PC-9 (cell line): ENCODE data around the gene HLA-DOA. TPM values are rescaled to one million over a fixed set of nuclear protein-coding genes. Genes with fewer than 3 reads are reported as not detected.
A peak's percentile ranks its signal among the peaks of the same experiment; 100 is the strongest.

Source experiments
- BruUV-seq: library from RNA; stranded (reverse); fragments of 400-500 nt; replicated peaks from 2 replicates; lab custom pipeline; 2021; lab: Mats Ljungman, UMichigan
- CTCF ChIA-PET: fragments of 300-600 bp; sonication (Branson Sonifier 250); formaldehyde crosslinking; loops from one replicate; lab custom pipeline; 2022; ENCODE audit warnings: antibody characterized with exemption; lab: Charles Lee
- POLR2A ChIA-PET: fragments of 300-600 bp; sonication (Branson Sonifier 250); formaldehyde crosslinking; loops from one replicate; lab custom pipeline; 2022; ENCODE audit warnings: antibody characterized with exemption; ENCODE audit not compliant: unreplicated experiment; lab: Charles Lee
- DNase-seq, 2 experiments: peaks; one replicate each; pipeline versions ENCODE4 v3.0.0 to v3.0.0-alpha.2; 2015 to 2022; ENCODE audit warnings: mixed read lengths in 1 of 2
- H2AFZ ChIP-seq: fragments of 200-600 bp; sonication (generic); 2 replicates; pipeline ENCODE4 v1.8.1; 2017; ENCODE audit warnings: antibody characterized with exemption
- H3F3A ChIP-seq: fragments of 200-600 bp; sonication (generic); 2 replicates; pipeline ENCODE4 v1.8.1; 2017; ENCODE audit warnings: antibody characterized with exemption, mild to moderate bottlenecking, low read depth; ENCODE audit not compliant: insufficient read depth
- H3K27ac ChIP-seq: fragments of 200-600 bp; sonication (generic); 2 replicates; pipeline ENCODE4 v1.6.1; 2016; ENCODE audit warnings: mixed run types
- H3K27me3 ChIP-seq: fragments of 200-600 bp; sonication (generic); 2 replicates; pipeline ENCODE4 v1.6.1; 2016; ENCODE audit warnings: low read depth, mixed run types; ENCODE audit not compliant: insufficient read depth
- H3K36me3 ChIP-seq: fragments of 200-600 bp; sonication (generic); 2 replicates; pipeline ENCODE4 v1.6.1; 2016; ENCODE audit warnings: low read depth, mixed run types
- H3K4me1 ChIP-seq: fragments of 200-600 bp; sonication (generic); replicated peaks from 2 replicates; pipeline ENCODE4 v1.6.1; 2016; ENCODE audit warnings: mixed run types; ENCODE audit not compliant: insufficient read depth
- H3K4me2 ChIP-seq: fragments of 200-600 bp; sonication (generic); 2 replicates; pipeline ENCODE4 v1.6.1; 2017; ENCODE audit warnings: mixed run types
- H3K4me3 ChIP-seq: fragments of 200-600 bp; sonication (generic); 2 replicates; pipeline ENCODE4 v1.6.1; 2016; ENCODE audit warnings: mixed run types
- H3K79me2 ChIP-seq: fragments of 200-600 bp; sonication (generic); 2 replicates; pipeline ENCODE4 v1.6.1; 2017; ENCODE audit warnings: low read depth, mixed run types
- H3K9me2 ChIP-seq: fragments of 200-600 bp; sonication (generic); 2 replicates; pipeline ENCODE4 v1.8.1; 2017; ENCODE audit warnings: mild to moderate bottlenecking; ENCODE audit not compliant: insufficient read depth
- H3K9me3 ChIP-seq: fragments of 200-600 bp; sonication (generic); 2 replicates; pipeline ENCODE4 v1.8.1; 2016; ENCODE audit warnings: low read depth; ENCODE audit not compliant: insufficient read depth
- H4K20me1 ChIP-seq: fragments of 200-600 bp; sonication (generic); 2 replicates; pipeline ENCODE4 v1.8.1; 2017; ENCODE audit not compliant: insufficient read depth
- CTCF ChIP-seq: fragments of 200-600 bp; sonication (generic); conservative IDR thresholded peaks from 2 replicates; pipeline ENCODE4 v1.6.1; 2017; ENCODE audit warnings: mixed run types, antibody characterized with exemption, mild to moderate bottlenecking, moderate library complexity
- EZH2 ChIP-seq: fragments of 200-600 bp; sonication (generic); IDR thresholded peaks from 2 replicates; pipeline ENCODE4 v1.8.0; 2017; ENCODE audit warnings: antibody characterized with exemption, low read depth
- intact Hi-C: fragments of 100-400 bp; cut with micrococcal nuclease; formaldehyde crosslinking; loops from one replicate; pipeline ENCODE4 v1.10.0; 2022; ENCODE audit not compliant: unreplicated experiment
- total RNA-seq: library from RNA; stranded (reverse); gene quantifications from 2 replicates; pipeline ENCODE4 v1.2.3, GENCODE V29; 2021

HLA-DOA gene
- total RNA-seq, 1 experiment from 2014 or later: not detected

DNA sequence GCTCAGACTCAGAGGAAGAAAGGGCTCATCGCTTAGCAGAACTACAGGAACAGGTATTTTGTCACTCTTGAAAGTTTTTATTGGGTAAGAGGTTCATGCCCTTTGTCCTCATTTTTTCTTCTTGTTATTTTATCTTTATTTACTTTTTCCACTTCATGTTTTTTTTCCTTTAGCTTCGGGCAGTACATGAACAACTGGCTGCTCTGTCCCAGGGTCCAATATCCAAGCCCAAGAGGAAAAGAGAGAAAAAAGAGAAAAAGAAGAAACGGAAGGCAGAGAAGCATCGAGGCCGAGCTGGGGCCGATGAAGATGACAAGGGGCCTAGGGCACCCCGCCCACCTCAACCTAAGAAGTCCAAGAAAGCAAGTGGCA is 31.5 kb downstream of the HLA-DOA start:
- no peak overlapping the region for H2AFZ ChIP-seq
- ChIA-PET CTCF (no interaction called here), POLR2A (interaction anchor here (0.5 kb wide), 1 partner anchor 10 kb away, joined by 3 read pairs; the partner anchor contains the start of gene BRD2)
- no peak overlapping the region for H3K4me2 ChIP-seq
- no peak overlapping the region for H3K27ac ChIP-seq
- no peaks in the 10 kb centered on the region for H3K9me2 ChIP-seq
- peaks cover 80% of the 10 kb centered on the region for H3K36me3 ChIP-seq
- no peak for DNase-seq
- H3F3A ChIP-seq: peaks cover 99% of the 10 kb centered on the region
- peaks cover 66% of the 10 kb centered on the region for H3K79me2 ChIP-seq
- BruUV-seq: no TSS peak
- H3K27me3 ChIP-seq: no peaks in the 10 kb centered on the region
- peaks cover 20% of the 10 kb centered on the region for H3K4me1 ChIP-seq
- intact Hi-C loops: loop anchor here (10.0 kb wide), 2 partner anchors 783 to 1153 kb away; partner anchors contain the start of genes GPSM3, HSPA1B and PBX2
- peaks cover 98% of the 10 kb centered on the region for H4K20me1 ChIP-seq
- TF ChIP-seq CTCF (no peak), EZH2 (no peak)
- H3K4me3 ChIP-seq: no peak overlapping the region
- H3K9me3 ChIP-seq: no peaks in the 10 kb centered on the region

- Histone ChIP-seq H3K4me3 (no peak overlapping the region), H3K4me1 (peaks cover 20% of the 10 kb centered on the region), H2AFZ (no peak overlapping the region), H3K27me3 (no peaks in the 10 kb centered on the region), H3K9me2 (no peaks in the 10 kb centered on the region), H3K4me2 (no peak overlapping the region), H3F3A (peaks cover 99% of the 10 kb centered on the region), H4K20me1 (peaks cover 100% of the 10 kb centered on the region), H3K27ac (no peak overlapping the region), H3K79me2 (peaks cover 72% of the 10 kb centered on the region), H3K9me3 (no peaks in the 10 kb centered on the region), H3K36me3 (peaks cover 85% of the 10 kb centered on the region)
- no TSS peak for BruUV-seq
- intact Hi-C loops: loop anchor here (10.0 kb wide), 2 partner anchors 783 to 1153 kb away; partner anchors contain the start of genes GPSM3, HSPA1B and PBX2
- CTCF ChIA-PET: no interaction called here
- DNase-seq: no peak
- TF ChIP-seq CTCF (no peak), EZH2 (no peak)
- POLR2A ChIA-PET: interaction anchor here (0.5 kb wide), 1 partner anchor 9 kb away, joined by 3 read pairs; the partner anchor contains the start of gene BRD2
Measured at GRCh38 chr6:32977272-32977952, 32.0 kb downstream of the HLA-DOA start.

- intact Hi-C loops: loop anchor here (10.0 kb wide), 2 partner anchors 782 to 1152 kb away; partner anchors contain the start of genes GPSM3, HSPA1B and PBX2
- Histone ChIP-seq H3K9me3 (no peaks in the 10 kb centered on the region), H3K4me1 (peaks cover 20% of the 10 kb centered on the region), H4K20me1 (peaks cover 92% of the 10 kb centered on the region), H3K27me3 (no peaks in the 10 kb centered on the region), H2AFZ (no peak overlapping the region), H3K79me2 (peaks cover 76% of the 10 kb centered on the region), H3K9me2 (no peaks in the 10 kb centered on the region), H3K27ac (no peak overlapping the region), H3K36me3 (peaks cover 88% of the 10 kb centered on the region), H3K4me3 (no peak overlapping the region), H3K4me2 (peak overlapping the region; percentile 18; the same call in 1 of the 2 replicates), H3F3A (peaks cover 93% of the 10 kb centered on the region)
- TF ChIP-seq EZH2 (no peak), CTCF (no peak)
- BruUV-seq: no TSS peak
- ChIA-PET POLR2A (no interaction called here), CTCF (no interaction called here)
- DNase-seq: no peak
Measured at GRCh38 chr6:32976334-32977069, 32.9 kb downstream of the HLA-DOA start.
